HCT116 (cell line): Measurements from ENCODE around the gene LRRFIP1. TPM values are rescaled to one million over a fixed set of nuclear protein-coding genes. Genes with fewer than 3 reads are reported as not detected.

Source experiments
- ATAC-seq: fragments of 200-7000 bp; cut with Tn5 transposase; 2 replicates; pipeline ENCODE4 v1.9.1; 2020; ENCODE audit warnings: mild to moderate bottlenecking, moderate library complexity
- BruUV-seq: library from RNA; stranded (reverse); fragments of 400-500 nt; replicated peaks from 2 replicates; lab custom pipeline; 2021; lab: Mats Ljungman, UMichigan
- CTCF ChIA-PET: fragments of 300-600 bp; sonication (Branson Sonifier 250); formaldehyde crosslinking; loops from one replicate; lab custom pipeline; 2021; ENCODE audit warnings: antibody characterized with exemption; lab: Charles Lee
- POLR2A ChIA-PET: fragments of 300-600, 350-600 bp; sonication (Branson Sonifier 250); formaldehyde crosslinking; loops from one replicate; lab custom pipeline; 2021; ENCODE audit warnings: antibody characterized with exemption; lab: Charles Lee
- RAD21 ChIA-PET, 2 experiments: fragments of 300-600 bp; sonication (Branson Sonifier 250); formaldehyde crosslinking; loops; one replicate each; lab custom pipeline; 2023; ENCODE audit warnings: low total read pairs in 2 of 2; ENCODE audit not compliant: uncharacterized antibody in 2 of 2, unreplicated experiment in 2 of 2, low non-redundant PET in 1 of 2; lab: Charles Lee
- DNase-seq: peaks from one replicate; pipeline ENCODE4 v3.0.0-alpha.2; 2010; ENCODE audit warnings: low read depth, low spot score
- H2AFZ ChIP-seq: fragments of 200-600 bp; shearing (Covaris generic), sonication (generic); 2 replicates; pipeline ENCODE4 v1.6.1; 2017; ENCODE audit warnings: low read depth, mixed run types, mixed read lengths, antibody characterized with exemption, low read length; ENCODE audit not compliant: poor library complexity, severe bottlenecking
- H3K27ac ChIP-seq: 2 replicates; pipeline ENCODE4 v1.5.1; 2012; ENCODE audit warnings: low read depth, low read length
- H3K27me3 ChIP-seq: fragments of 200-600 bp; sonication (generic); 2 replicates; pipeline ENCODE4 v1.6.1; 2016; ENCODE audit warnings: mixed run types, low read length, mixed read lengths; ENCODE audit not compliant: insufficient read depth
- H3K36me3 ChIP-seq, 2 experiments: fragments of 200-500 bp in 1 of 2; fragments of 200-600 bp in 1 of 2; sonication (Bioruptor generic) in 1 of 2; sonication (generic) in 1 of 2; 2 replicates each; pipeline versions ENCODE4 v1.5.1 to v1.6.1; 2014 to 2016; ENCODE audit warnings: low read length in 2 of 2, inconsistent platforms in 1 of 2, mixed read lengths in 1 of 2, mixed run types in 1 of 2; ENCODE audit not compliant: insufficient read depth in 2 of 2, control insufficient read depth in 1 of 2
- H3K4me1 ChIP-seq, 2 experiments: fragments of 200-600 bp in 1 of 2; sonication (generic) in 1 of 2; 2 replicates each; pipeline versions ENCODE4 v1.5.1 to v1.6.1; 2012 to 2017; ENCODE audit warnings: low read length in 2 of 2, inconsistent platforms in 1 of 2, mild to moderate bottlenecking in 1 of 2, mixed read lengths in 1 of 2, mixed run types in 1 of 2, moderate library complexity in 1 of 2; ENCODE audit not compliant: insufficient read depth in 2 of 2, control insufficient read depth in 1 of 2
- H3K4me2 ChIP-seq: fragments of 200-600 bp; sonication (generic); 2 replicates; pipeline ENCODE4 v1.6.1; 2017; ENCODE audit warnings: mixed run types, low read length, mixed read lengths
- H3K4me3 ChIP-seq, 2 experiments: fragments of 200-600 bp in 1 of 2; sonication (generic) in 1 of 2; replicated peaks in 1 of 2; 2 replicates each; pipeline ENCODE4 v1.5.1; 2011 to 2016; ENCODE audit warnings: low read length in 2 of 2, control low read depth in 1 of 2, low read depth in 1 of 2, mild to moderate bottlenecking in 1 of 2, mixed read lengths in 1 of 2, mixed run types in 1 of 2
- H3K79me2 ChIP-seq: fragments of 200-600 bp; sonication (generic); 2 replicates; pipeline ENCODE4 v1.6.1; 2017; ENCODE audit warnings: mild to moderate bottlenecking, mixed run types, low read length, moderate library complexity, mixed read lengths; ENCODE audit not compliant: insufficient read depth
- H3K9ac ChIP-seq: fragments of 200-600 bp; sonication (generic); 2 replicates; pipeline ENCODE4 v1.6.1; 2016; ENCODE audit warnings: low read length, mixed read lengths
- H3K9me2 ChIP-seq: fragments of 200-600 bp; sonication (generic), shearing (Covaris generic); 2 replicates; pipeline ENCODE4 v1.6.1; 2017; ENCODE audit warnings: mixed run types, mild to moderate bottlenecking, moderate library complexity; ENCODE audit not compliant: insufficient read depth
- H3K9me3 ChIP-seq, 2 experiments: fragments of 200-500 bp in 1 of 2; fragments of 200-600 bp in 1 of 2; sonication (Bioruptor generic) in 1 of 2; sonication (generic) in 1 of 2; 2 replicates each; pipeline ENCODE4 v1.6.1; 2014 to 2017; ENCODE audit warnings: low read length in 2 of 2, mixed read lengths in 2 of 2, inconsistent platforms in 1 of 2, low read depth in 1 of 2, mild to moderate bottlenecking in 1 of 2, mixed run types in 1 of 2, moderate library complexity in 1 of 2; ENCODE audit not compliant: control insufficient read depth in 1 of 2, insufficient read depth in 1 of 2
- H4K20me1 ChIP-seq: fragments of 200-600 bp; sonication (generic), shearing (Covaris generic); 2 replicates; pipeline ENCODE4 v1.6.1; 2017; ENCODE audit warnings: mixed run types, mild to moderate bottlenecking, moderate library complexity; ENCODE audit not compliant: insufficient read depth
- ATF3 ChIP-seq: IDR thresholded peaks from 2 replicates; pipeline ENCODE4 v1.6.1; 2012
- FOSL1 ChIP-seq: IDR thresholded peaks from 2 replicates; pipeline ENCODE4 v1.6.1; 2012; ENCODE audit warnings: low read depth
- POLR2AphosphoS5 ChIP-seq: IDR thresholded peaks from 2 replicates; pipeline ENCODE4 v1.6.1; 2011; ENCODE audit warnings: mild to moderate bottlenecking, low read depth, low read length, moderate library complexity
- SIN3A ChIP-seq: IDR thresholded peaks from 2 replicates; pipeline ENCODE4 v1.6.1; 2012; ENCODE audit warnings: low read depth
- TCF7L2 ChIP-seq: IDR thresholded peaks from 2 replicates; pipeline ENCODE4 v1.7.0; 2011; ENCODE audit warnings: borderline replicate concordance, inconsistent platforms; ENCODE audit not compliant: insufficient read depth, insufficient read length; ENCODE audit errors: extremely low read depth
- ZBTB33 ChIP-seq: IDR thresholded peaks from 2 replicates; pipeline ENCODE4 v1.6.1; 2011; ENCODE audit warnings: mild to moderate bottlenecking, low read length, moderate library complexity; ENCODE audit not compliant: insufficient replicate concordance; ENCODE audit errors: extremely low read depth
- intact Hi-C: fragments of 100-400 bp; cut with micrococcal nuclease; formaldehyde crosslinking; loops from 2 replicates; pipeline ENCODE4 v1.10.0; 2022
- total RNA-seq: library from RNA; stranded (reverse); gene quantifications from one replicate; pipeline ENCODE4 v1.2.1, GENCODE V29; 2021; ENCODE audit not compliant: unreplicated experiment

Gene LRRFIP1
- total RNA-seq, 1 experiment from 2014 or later = 76.9 TPM

- Histone ChIP-seq H3K4me1 (no peaks in the 10 kb centered on the region), H3K9me2 (no peaks in the 10 kb centered on the region), H3K9me3 (peaks cover 3 to 10% of the 10 kb centered on the region in 2 experiments; a peak in 2 of 4 replicates), H3K27me3 (no peaks in the 10 kb centered on the region), H2AFZ (no peak overlapping the region), H3K9ac (no peak overlapping the region), H3K4me2 (no peak overlapping the region), H4K20me1 (no peaks in the 10 kb centered on the region), H3K79me2 (no peaks in the 10 kb centered on the region), H3K27ac (no peak overlapping the region), H3K4me3 (no peak overlapping the region), H3K36me3 (peaks cover 0 to 8% of the 10 kb centered on the region in 2 experiments; a peak in 1 of 4 replicates)
- TF ChIP-seq POLR2AphosphoS5 (no peak), FOSL1 (no peak), ATF3 (no peak), SIN3A (no peak), TCF7L2 (no peak), ZBTB33 (no peak)
- DNase-seq = no peak
- intact Hi-C loops = no loop called here
- ChIA-PET CTCF (interaction anchor here (0.6 kb wide), 1 partner anchor 102 kb away, joined by 3 read pairs; no protein-coding TSS in a partner anchor), RAD21 (no interaction called here), POLR2A (no interaction called here)
- no peak for ATAC-seq
- BruUV-seq = no TSS peak
Observed at GRCh38 chr2:237790353-237790752, 163.0 kb downstream of the LRRFIP1 start.
